SK-N-MC (cell line): ENCODE measurements around the gene MYO15A.

Experiments used
- EZH2 ChIP-seq: fragments of 200-600 bp; sonication (generic); IDR thresholded peaks from one replicate; pipeline ENCODE4 v1.6.1; 2017; ENCODE audit warnings: antibody characterized with exemption
- POLR2AphosphoS5 ChIP-seq: IDR thresholded peaks from 2 replicates; pipeline ENCODE4 v1.6.1; 2012; ENCODE audit warnings: mild to moderate bottlenecking, low read depth, low read length, borderline replicate concordance

- TF ChIP-seq POLR2AphosphoS5 (no peak), EZH2 (no peak)
Observed at GRCh38 chr17:18099516-18099915, 9.0 kb upstream of the MYO15A start.
